ENCODE results near the gene ELANE. TPM values are rescaled to one million over a fixed set of nuclear protein-coding genes. Genes with fewer than 3 reads are reported as not detected.

ELANE gene
- total and polyA plus RNA-seq, 7 donors = 0.39 to 0.95 (median 0.55) TPM; not detected in 2

DNA sequence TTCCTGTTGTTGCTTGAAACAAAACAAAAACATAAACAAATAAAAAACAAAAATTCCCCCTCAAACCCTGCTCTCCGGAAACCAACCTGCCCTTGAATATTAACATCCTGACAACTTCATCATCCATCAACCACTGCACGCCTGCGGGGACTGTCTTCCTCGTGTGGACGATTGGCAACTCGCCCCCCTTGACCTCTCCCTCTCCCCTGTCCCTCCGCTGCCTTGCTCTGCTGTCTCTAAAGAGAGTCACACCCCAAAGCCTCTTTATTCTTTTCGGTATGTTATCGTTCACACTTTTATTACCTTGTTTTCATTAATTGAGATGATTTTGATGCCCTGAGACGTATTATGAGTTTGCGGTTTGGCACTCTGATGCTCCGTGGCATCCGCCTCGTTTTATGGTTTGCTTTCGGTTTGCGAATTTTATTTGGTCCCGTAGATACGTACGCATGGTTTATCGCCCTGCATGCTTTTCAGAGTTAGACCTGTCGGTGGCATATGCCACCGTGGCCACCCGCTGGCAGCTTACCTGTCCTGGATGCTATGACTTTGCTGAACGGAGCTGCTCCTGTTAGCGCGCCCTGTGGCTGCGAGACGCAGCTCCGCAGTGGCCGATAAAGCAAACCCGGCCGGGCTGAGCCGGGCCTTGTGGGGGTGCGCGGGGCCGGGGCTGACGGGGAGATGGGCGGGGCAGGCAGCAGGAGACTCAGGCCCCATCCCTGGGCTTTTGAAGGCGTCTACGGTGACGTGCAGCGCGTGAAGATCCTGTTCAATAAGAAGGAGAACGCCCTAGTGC, 44.3 kb upstream of the ELANE start:
- 89 to 91% (median 89%) methylated on average over 38 to 44 of the region's 44 CpGs for WGBS, 3 donors
- Histone ChIP-seq H3K9me3 (no peaks in the 10 kb centered on the region), H3K36me3 (ENCODE audit: insufficient read depth in 1 of 2, low read depth in 1 of 2) (peaks cover 24 to 96% of the 10 kb centered on the region in 2 donors), H3K4me1 (peaks cover 11% of the 10 kb centered on the region), H3K27ac (no peak overlapping the region), H3K4me3 (no peak overlapping the region), H3K27me3 (ENCODE audit: insufficient read depth in 3 of 3, low read length in 2 of 3) (no peaks in the 10 kb centered on the region)
- ATAC-seq = no peak
- intact Hi-C loops (cut with DNase I) = no loop called here
- no peak for DNase-seq
- TF ChIP-seq, protein P1, sequence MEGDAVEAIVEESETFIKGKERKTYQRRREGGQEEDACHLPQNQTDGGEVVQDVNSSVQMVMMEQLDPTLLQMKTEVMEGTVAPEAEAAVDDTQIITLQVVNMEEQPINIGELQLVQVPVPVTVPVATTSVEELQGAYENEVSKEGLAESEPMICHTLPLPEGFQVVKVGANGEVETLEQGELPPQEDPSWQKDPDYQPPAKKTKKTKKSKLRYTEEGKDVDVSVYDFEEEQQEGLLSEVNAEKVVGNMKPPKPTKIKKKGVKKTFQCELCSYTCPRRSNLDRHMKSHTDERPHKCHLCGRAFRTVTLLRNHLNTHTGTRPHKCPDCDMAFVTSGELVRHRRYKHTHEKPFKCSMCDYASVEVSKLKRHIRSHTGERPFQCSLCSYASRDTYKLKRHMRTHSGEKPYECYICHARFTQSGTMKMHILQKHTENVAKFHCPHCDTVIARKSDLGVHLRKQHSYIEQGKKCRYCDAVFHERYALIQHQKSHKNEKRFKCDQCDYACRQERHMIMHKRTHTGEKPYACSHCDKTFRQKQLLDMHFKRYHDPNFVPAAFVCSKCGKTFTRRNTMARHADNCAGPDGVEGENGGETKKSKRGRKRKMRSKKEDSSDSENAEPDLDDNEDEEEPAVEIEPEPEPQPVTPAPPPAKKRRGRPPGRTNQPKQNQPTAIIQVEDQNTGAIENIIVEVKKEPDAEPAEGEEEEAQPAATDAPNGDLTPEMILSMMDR (IDR thresholded peaks at IDR 0.05) = no peak

GRCh38 chr19:808423-808775, 43.7 kb upstream of the ELANE start:
- Histone ChIP-seq H3K4me3 (no peak overlapping the region), H3K27me3 (ENCODE audit: insufficient read depth in 3 of 3, low read length in 2 of 3) (no peaks in the 10 kb centered on the region), H3K4me1 (peaks cover 5% of the 10 kb centered on the region), H3K27ac (no peak overlapping the region), H3K9me3 (no peaks in the 10 kb centered on the region), H3K36me3 (ENCODE audit: insufficient read depth in 1 of 2, low read depth in 1 of 2) (peaks cover 21 to 97% of the 10 kb centered on the region in 2 donors)
- DNase-seq (no peak), ATAC-seq (no peak)
- intact Hi-C loops (cut with DNase I) = no loop called here
- TF ChIP-seq, protein P1 (IDR thresholded peaks at IDR 0.05) = no peak
- 90 to 93% (median 90%) methylated on average over 25 to 26 of the region's 26 CpGs for WGBS, 3 donors

DNA sequence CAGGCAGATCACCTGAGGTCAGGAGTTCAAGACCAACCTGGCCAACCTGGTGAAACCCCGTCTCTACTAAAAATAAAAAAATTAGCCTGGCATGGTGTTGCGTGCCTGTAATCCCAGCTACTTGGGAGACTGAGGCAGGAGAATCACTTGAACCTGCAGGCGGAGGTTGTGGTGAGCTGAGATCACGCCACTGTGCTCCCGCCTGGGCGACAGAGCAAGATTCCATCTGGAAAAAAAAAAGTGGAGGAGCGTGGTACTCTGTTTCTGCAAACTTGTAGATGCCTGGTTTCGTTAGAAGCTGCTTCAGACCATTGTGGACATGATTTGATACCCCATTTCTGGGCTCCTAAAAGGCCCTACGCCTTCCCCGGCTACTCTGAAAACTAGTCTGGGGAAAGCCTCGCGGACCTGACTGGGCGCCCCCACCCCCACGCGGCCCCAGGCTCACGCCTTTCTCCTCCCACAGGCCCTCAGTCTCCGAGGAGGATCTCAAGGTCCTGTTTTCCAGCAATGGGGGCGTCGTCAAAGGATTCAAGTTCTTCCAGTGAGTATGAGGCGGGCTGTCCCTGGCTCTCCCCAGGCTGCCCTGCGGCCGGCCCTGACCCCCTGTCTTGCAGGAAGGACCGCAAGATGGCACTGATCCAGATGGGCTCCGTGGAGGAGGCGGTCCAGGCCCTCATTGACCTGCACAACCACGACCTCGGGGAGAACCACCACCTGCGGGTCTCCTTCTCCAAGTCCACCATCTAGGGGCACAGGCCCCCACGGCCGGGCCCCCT, 41.8 kb upstream of the ELANE start:
- no peak overlapping the region for H3K4me3 ChIP-seq
- H3K27ac ChIP-seq = no peak overlapping the region
- TF ChIP-seq, protein P1 (IDR thresholded peaks at IDR 0.05) = no peak
- intact Hi-C loops (cut with DNase I) = no loop called here
- H3K4me1 ChIP-seq = peaks cover 5% of the 10 kb centered on the region
- ATAC-seq (no peak), DNase-seq (no peak)
- H3K36me3 ChIP-seq (ENCODE audit: insufficient read depth in 1 of 2, low read depth in 1 of 2) = peaks cover 16 to 78% of the 10 kb centered on the region in 2 donors
- H3K9me3 ChIP-seq = no peaks in the 10 kb centered on the region
- WGBS, 3 donors = 83 to 84% (median 83%) methylated on average over 30 of the region's 30 CpGs
- H3K27me3 ChIP-seq (ENCODE audit: insufficient read depth in 3 of 3, low read length in 2 of 3) = no peaks in the 10 kb centered on the region

DNA sequence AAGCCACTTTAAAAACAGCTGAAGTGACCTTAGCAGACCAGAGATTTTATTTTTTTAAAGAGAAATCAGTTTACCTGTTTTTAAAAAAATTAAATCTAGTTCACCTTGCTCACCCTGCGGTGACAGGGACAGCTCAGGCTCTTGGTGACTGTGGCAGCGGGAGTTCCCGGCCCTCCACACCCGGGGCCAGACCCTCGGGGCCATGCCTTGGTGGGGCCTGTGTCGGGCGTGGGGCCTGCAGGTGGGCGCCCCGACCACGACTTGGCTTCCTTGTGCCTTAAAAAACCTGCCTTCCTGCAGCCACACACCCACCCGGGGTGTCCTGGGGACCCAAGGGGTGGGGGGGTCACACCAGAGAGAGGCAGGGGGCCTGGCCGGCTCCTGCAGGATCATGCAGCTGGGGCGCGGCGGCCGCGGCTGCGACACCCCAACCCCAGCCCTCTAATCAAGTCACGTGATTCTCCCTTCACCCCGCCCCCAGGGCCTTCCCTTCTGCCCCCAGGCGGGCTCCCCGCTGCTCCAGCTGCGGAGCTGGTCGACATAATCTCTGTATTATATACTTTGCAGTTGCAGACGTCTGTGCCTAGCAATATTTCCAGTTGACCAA, 41.1 kb upstream of the ELANE start:
- peaks cover 12 to 71% of the 10 kb centered on the region in 2 donors for H3K36me3 ChIP-seq (ENCODE audit: insufficient read depth in 1 of 2, low read depth in 1 of 2)
- no peaks in the 10 kb centered on the region for H3K9me3 ChIP-seq
- no peak for DNase-seq
- no peak overlapping the region for H3K4me3 ChIP-seq
- 77 to 85% (median 83%) methylated on average over 20 to 25 of the region's 25 CpGs for WGBS, 3 donors
- H3K4me1 ChIP-seq = peaks cover 5% of the 10 kb centered on the region
- no peaks in the 10 kb centered on the region for H3K27me3 ChIP-seq (ENCODE audit: insufficient read depth in 3 of 3, low read length in 2 of 3)
- no peak for ATAC-seq
- H3K27ac ChIP-seq = no peak overlapping the region
- TF ChIP-seq, protein P1 (IDR thresholded peaks at IDR 0.05) = no peak
- intact Hi-C loops (cut with DNase I) = no loop called here

All from psoas muscle (tissue), 8 donors.